Stimulated activated CD4-positive, alpha-beta T cell treated with anti-CD3 and anti-CD28 coated beads, Interleukin-15, amount 100 ng/mL, for 48 hours (primary cell): ENCODE results near the gene ZACN.

Source experiments
- DNase-seq, 2 donors: peaks; one replicate each; pipeline ENCODE4 v3.0.0-alpha.2; 2020; ENCODE audit warnings: low read depth in 2 of 2

The ZACN gene

GRCh38 chr17:76081295-76082210 lies 2.6 kb downstream of the ZACN start:
- DNase-seq = no peak

- no peak for DNase-seq
These were observed 3.6 kb downstream of the ZACN start for GRCh38 chr17:76082326-76083251.

GRCh38 chr17:76083536-76084182 lies 4.7 kb downstream of the ZACN start:
- no peak for DNase-seq

GRCh38 chr17:76085066-76085730 lies 6.2 kb downstream of the ZACN start:
- DNase-seq = no peak

- no peak for DNase-seq
These were observed 6.9 kb downstream of the ZACN start for GRCh38 chr17:76085731-76086366.

- DNase-seq = no peak
These were observed 7.4 kb downstream of the ZACN start for GRCh38 chr17:76086384-76086783.

- no peak for DNase-seq
These were observed 8.5 kb downstream of the ZACN start for GRCh38 chr17:76087531-76087930.

- no peak for DNase-seq
These were observed 9.3 kb downstream of the ZACN start for GRCh38 chr17:76088041-76088867.

GRCh38 chr17:76088868-76089576 lies 10.0 kb downstream of the ZACN start:
- DNase-seq = no peak

- no peak for DNase-seq
These were observed 10.9 kb downstream of the ZACN start for GRCh38 chr17:76089680-76090516.

GRCh38 chr17:76090517-76091129 lies 11.6 kb downstream of the ZACN start:
- DNase-seq = no peak

- DNase-seq = no peak
These were observed 12.7 kb downstream of the ZACN start for GRCh38 chr17:76091526-76092286.

- DNase-seq = no peak
These were observed 13.8 kb downstream of the ZACN start for GRCh38 chr17:76092526-76093413.

GRCh38 chr17:76094046-76094445 lies 15.1 kb downstream of the ZACN start:
- DNase-seq = no peak

- no peak for DNase-seq
These were observed 17.0 kb downstream of the ZACN start for GRCh38 chr17:76095943-76096342.

GRCh38 chr17:76097716-76098295 lies 18.8 kb downstream of the ZACN start:
- no peak for DNase-seq
